Panc1 (cell line): ENCODE results near the gene SRPK1.

Source experiments
- CTCF ChIP-seq: fragments of 450-650 bp; IDR thresholded peaks from 2 replicates; pipeline ENCODE4 v1.5.1; 2017; ENCODE audit warnings: mild to moderate bottlenecking
- POLR2AphosphoS5 ChIP-seq: IDR thresholded peaks from 2 replicates; pipeline ENCODE4 v1.6.1; 2012; ENCODE audit warnings: mild to moderate bottlenecking, low read depth, low read length, moderate library complexity

- TF ChIP-seq CTCF (no peak), POLR2AphosphoS5 (no peak)
Measured at GRCh38 chr6:35794536-35795452, 126.1 kb downstream of the SRPK1 start.
